ENCODE data around the gene GTPBP4.

Gene GTPBP4

GRCh38 chr10:1024103-1024502 is 35.9 kb downstream of the GTPBP4 start:
- no peak for TF ChIP-seq CTCF (IDR thresholded peaks at IDR 0.05)

DNA sequence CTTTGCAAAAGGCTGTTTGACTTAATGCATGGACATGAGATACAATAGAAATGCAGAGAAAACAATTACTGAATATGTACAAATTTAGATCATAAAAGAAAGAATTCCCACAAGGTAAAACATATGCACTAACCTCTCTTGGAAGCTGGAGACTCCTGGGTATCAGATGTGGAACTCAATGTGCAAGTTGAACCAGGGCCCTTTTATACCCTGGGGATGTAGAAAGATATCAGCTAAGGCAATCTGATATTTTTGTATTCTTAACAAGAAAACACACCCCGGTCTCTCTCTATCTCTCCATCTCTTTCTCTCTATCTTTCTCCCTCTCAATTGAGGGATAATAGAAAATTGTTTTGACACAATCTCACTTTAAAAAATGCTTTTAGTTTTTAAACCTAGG is 37.4 kb downstream of the GTPBP4 start, which contains the start of gene IDI2:
Gene IDI2 (minus strand): TSS at position 177 of the 400 bp plus-strand sequence. CDS start 1,136 bp downstream, outside the sequence.
- no peak for TF ChIP-seq CTCF (IDR thresholded peaks at IDR 0.05)

GRCh38 chr10:1026578-1026977 is 38.3 kb downstream of the GTPBP4 start:
- no peak for TF ChIP-seq CTCF (IDR thresholded peaks at IDR 0.05)

DNA sequence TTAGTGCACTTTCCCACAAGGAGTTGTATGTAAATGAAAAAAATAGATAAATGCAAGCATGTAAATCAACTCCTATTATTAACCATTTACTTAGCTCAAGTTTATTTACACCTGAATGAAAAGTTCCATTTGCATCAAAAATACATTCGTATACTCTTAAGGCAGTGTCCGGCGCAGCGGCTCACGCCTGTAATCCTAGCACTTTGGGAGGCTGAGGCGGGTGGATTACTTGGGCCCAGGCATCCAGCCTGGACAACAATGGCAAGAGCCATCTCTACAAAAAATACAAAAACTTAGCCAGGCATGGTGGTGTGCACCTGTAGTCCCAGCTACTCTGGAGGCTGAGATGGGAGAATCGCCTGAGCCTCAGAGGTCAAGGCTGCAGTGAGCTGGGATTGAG is 41.6 kb downstream of the GTPBP4 start:
- TF ChIP-seq CTCF (IDR thresholded peaks at IDR 0.05), result no peak

DNA sequence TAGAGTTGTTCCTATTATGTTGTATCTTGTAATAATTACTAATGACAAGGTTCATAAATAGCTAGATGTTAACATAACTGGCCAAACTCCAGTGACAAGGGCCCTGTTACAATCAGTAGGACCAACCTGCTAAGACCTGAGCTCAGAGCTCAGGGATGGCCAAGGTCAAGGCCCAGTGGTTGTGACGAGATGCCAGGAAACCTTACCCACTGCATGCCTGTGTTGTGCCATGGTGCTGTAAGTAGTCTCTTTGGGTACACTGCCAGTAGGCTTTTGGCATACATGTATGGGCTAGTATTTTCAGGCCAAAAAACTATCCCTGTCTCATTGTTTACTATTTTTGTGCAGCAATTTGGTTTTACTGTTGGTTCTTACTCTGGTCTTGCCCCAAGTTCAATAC is 45.4 kb downstream of the GTPBP4 start:
- no peak for TF ChIP-seq CTCF (IDR thresholded peaks at IDR 0.05)

DNA sequence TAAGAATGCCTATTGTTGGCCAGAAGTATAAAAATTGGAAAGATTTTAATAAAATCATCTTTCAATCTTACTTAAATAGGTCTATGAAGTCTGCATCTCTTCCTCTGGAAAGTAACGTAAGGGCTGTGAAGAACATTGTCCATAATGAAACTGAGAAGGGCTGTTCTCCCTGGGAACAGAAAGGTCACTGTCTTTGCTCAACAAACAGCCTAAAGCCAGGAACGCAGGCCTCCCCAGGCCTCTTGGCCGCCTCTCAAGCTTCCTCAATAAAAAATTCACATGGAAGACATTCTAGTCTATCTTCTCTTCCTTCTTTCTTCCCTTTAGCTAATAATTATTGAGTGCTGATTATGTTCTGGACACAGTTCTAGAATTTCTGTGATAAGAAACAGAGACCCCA is 46.5 kb downstream of the GTPBP4 start:
- TF ChIP-seq CTCF (IDR thresholded peaks at IDR 0.05), result no peak

- no peak for TF ChIP-seq CTCF (IDR thresholded peaks at IDR 0.05)
Measured at GRCh38 chr10:1035201-1035600, 47.0 kb downstream of the GTPBP4 start.

GRCh38 chr10:1036341-1036791 is 48.1 kb downstream of the GTPBP4 start:
- no peak for TF ChIP-seq CTCF (IDR thresholded peaks at IDR 0.05)
